HCT116 (cell line): ENCODE data around the gene TSC22D3. TPM values are rescaled to one million over a fixed set of nuclear protein-coding genes. Genes with fewer than 3 reads are reported as not detected.

Experiments used
- total RNA-seq: library from RNA; stranded (reverse); gene quantifications from one replicate; pipeline ENCODE4 v1.2.1, GENCODE V29; 2021; ENCODE audit not compliant: unreplicated experiment

The TSC22D3 gene
- total RNA-seq, 1 experiment from 2014 or later, result 24.6 TPM

Other genes with a start within 250 kb of the TSC22D3 start
- gene PRPS1, start 147.3 kb downstream of the TSC22D3 start, total RNA-seq, result 62.6 TPM
- not detected for gene NCBP2L, start 1.9 kb upstream of the TSC22D3 start, total RNA-seq
- 5.1 TPM for gene MID2, start 50.1 kb upstream of the TSC22D3 start, total RNA-seq
- gene TEX13B, start 206.6 kb upstream of the TSC22D3 start, total RNA-seq, result not detected